WI38 (cell line): ENCODE results near the gene SYTL3.
"Not testable (repeated sequence)": the region's sequence is repeated elsewhere in the genome, so short reads cannot be mapped to it uniquely, and the experiment has no call there.

Experiments
- H3K4me3 ChIP-seq: 2 replicates; pipeline ENCODE4 v1.5.1; 2011; ENCODE audit warnings: low read depth, mild to moderate bottlenecking, control low read depth, low read length
- TF ChIP-seq, protein P1 (sequence below): IDR thresholded peaks from 2 replicates; pipeline ENCODE4 v1.5.1; 2012; ENCODE audit warnings: low read depth, mild to moderate bottlenecking, control low read depth, low read length

The SYTL3 gene, protein sequence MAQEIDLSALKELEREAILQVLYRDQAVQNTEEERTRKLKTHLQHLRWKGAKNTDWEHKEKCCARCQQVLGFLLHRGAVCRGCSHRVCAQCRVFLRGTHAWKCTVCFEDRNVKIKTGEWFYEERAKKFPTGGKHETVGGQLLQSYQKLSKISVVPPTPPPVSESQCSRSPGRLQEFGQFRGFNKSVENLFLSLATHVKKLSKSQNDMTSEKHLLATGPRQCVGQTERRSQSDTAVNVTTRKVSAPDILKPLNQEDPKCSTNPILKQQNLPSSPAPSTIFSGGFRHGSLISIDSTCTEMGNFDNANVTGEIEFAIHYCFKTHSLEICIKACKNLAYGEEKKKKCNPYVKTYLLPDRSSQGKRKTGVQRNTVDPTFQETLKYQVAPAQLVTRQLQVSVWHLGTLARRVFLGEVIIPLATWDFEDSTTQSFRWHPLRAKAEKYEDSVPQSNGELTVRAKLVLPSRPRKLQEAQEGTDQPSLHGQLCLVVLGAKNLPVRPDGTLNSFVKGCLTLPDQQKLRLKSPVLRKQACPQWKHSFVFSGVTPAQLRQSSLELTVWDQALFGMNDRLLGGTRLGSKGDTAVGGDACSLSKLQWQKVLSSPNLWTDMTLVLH

DNA sequence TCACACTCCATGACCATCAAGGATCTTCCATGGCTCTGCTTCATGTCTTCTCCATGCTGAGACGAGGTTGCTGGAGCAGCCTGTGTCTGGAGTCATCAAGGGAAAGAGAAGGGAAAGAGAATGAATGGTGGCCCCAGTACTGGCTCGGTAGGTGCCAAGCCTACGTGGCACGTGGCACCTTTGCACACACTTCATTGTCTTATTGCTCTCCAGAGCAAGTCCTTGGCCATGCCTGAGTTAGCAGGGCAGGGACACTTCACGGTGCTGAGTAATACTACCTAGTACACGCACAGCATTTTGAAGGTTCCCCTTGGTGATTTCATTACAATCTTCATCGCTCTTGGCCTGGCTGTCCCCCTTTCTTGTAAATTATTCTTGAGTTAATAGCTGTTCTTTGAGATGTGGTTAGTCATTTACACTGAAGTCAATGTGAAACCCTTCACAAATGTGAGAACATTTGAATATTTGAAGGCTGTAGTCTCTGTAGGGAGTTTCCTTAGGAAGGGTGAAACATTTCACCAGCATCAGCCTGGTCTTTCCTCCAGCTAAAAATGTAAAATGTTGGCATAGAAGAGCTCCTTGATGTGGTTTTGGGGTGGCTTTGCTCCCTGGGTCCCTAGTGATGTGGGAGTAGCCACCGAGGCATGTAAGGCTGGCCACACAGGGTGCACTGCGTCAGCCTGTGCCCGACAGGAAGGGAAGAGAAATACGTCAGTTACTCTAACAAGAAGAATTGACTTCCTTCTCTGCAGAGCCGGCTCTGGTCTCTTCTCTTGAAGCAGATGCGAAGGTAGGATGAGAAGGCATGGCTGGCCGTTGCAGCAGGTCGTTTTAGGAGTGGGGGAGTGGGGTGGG lies at the start of gene SYTL3:
TSS of gene SYTL3 (plus strand) at position 766 of the 855 bp plus-strand sequence. CDS start 13,215 bp downstream, outside the sequence.
- TF ChIP-seq, protein P1, sequence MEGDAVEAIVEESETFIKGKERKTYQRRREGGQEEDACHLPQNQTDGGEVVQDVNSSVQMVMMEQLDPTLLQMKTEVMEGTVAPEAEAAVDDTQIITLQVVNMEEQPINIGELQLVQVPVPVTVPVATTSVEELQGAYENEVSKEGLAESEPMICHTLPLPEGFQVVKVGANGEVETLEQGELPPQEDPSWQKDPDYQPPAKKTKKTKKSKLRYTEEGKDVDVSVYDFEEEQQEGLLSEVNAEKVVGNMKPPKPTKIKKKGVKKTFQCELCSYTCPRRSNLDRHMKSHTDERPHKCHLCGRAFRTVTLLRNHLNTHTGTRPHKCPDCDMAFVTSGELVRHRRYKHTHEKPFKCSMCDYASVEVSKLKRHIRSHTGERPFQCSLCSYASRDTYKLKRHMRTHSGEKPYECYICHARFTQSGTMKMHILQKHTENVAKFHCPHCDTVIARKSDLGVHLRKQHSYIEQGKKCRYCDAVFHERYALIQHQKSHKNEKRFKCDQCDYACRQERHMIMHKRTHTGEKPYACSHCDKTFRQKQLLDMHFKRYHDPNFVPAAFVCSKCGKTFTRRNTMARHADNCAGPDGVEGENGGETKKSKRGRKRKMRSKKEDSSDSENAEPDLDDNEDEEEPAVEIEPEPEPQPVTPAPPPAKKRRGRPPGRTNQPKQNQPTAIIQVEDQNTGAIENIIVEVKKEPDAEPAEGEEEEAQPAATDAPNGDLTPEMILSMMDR, result no peak
- no peak within 1 kb of the TSS for H3K4me3 ChIP-seq

DNA sequence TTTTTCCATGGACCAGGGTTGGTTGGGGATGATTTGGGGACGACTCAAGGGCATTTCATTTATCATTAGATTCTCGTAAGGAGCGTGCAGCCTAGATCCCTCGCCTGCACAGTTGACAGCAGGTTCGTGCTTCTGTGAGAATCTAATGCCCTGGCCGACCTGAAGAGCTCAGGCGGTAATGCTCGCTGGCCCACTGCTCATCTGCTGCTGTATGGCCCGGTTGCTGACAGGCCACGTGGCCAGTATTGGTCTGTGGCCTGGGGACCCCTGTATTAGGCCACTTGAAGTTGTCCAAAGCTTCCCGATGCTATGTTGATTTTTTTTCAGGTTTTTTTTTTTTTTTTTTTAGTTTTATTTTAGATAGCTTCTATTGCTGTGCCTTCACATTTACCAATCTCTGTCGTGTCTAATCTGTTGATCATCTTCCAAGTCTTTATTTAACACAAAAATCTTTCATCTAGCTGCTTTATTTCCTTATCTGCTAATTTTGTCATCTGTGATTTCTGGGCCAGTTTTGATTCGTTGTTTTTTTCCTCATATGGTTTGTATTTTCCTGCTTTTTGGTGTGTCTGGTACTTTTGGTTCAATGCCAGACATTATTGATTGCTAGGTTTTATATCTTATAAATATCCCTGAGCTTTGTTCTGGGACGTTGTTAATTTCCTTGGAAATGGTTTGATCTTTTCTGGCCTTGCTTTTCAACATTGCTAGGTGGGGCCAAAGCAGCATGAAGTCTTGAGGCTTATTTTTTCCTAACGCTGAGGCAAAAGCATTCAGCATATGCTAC lies 46.4 kb upstream of the SYTL3 start:
- TF ChIP-seq, protein P1, result no peak

DNA sequence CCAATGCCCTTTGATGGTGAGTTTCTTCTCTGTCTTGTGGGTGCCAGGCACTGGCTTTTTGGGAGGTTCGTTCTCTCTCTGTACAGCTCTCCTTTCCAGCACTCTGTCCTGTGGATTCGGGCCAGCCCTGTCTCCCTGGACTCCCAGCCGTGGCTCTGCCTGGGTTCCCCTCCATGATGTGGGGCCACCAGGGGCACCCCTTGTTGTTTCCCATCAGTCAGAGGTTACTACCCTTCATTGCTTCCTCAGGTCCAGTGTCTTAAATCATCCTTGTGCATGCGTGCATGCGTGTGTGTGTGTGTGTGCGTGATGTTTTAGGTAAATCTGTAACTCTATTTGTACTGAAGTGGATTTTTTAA lies 45.8 kb upstream of the SYTL3 start:
- TF ChIP-seq, protein P1, result no peak
- H3K4me3 ChIP-seq, result no peak overlapping the region

More for the DNA sequence above, 46.4 kb upstream of the SYTL3 start:
- H3K4me3 ChIP-seq, result no peak overlapping the region

DNA sequence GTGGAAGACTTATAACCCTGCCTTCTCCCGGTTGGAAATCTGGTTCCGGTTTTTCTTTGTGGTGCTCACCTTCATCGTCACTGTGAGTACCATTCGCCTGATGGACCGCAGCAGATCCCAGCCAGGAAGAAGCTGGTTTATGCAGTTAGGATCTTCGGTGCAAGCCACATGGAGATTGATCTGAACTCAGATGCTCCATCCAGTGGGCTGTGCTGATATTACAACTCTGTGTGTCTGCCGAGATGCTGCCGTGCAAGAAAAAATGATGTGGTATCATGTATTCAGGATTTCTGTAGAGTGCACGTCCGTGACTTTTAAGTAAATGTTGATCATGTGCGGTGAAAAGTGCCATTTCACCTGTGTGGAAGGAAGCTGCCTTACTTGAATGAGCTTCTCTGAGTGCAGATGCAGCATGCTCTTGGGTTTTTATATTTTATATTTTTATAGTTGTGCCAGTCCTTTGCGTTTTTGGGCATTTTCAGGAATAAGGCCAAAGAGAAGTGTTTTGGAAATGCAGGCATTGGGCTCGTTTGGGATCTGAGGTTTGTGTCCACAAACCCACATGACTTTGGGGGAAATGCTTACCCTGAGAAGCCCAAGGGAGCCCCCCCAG lies 44.5 kb upstream of the SYTL3 start:
- H3K4me3 ChIP-seq, result no peak overlapping the region
- TF ChIP-seq, protein P1, result peak; percentile 73

DNA sequence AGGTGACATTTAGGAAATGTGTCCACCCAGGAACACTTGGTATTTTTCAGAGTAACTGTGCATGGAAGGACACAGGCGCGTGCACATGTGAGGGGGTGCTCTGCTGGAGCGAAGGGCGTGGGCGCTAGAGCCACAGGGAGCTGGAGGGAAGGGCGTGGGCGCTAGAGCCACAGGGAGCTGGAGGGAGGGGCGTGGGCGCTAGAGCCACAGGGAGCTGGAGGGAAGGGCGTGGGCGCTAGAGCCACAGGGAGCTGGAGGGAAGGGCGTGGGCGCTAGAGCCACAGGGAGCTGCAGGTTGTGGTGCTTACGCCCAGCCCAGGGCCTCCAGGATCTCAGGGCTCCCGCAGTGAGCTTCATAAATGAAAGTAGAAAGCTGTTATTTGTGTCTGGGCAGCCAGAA lies 43.8 kb upstream of the SYTL3 start:
- not testable (repeated sequence) for H3K4me3 ChIP-seq

DNA sequence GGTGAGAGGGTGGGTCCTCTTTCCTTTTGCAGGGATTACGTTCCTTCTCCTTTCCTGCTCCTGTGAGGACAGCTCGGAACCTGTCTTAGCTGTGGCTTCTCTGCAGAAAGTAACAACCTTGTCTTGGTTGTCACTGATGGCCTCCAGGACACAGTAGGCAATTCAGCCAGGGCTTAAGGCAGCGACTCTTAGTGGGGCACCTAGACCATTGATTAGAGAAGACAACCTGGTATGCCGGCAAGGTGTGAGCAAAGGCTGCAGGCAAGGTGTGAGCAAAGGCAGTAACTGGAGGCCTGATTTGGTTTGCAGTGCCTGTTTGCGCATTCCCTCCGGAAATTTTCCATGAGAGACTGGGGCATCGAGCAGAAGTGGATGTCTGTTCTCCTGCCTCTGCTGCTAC lies 42.9 kb upstream of the SYTL3 start:
- TF ChIP-seq, protein P1, result no peak
- H3K4me3 ChIP-seq, result no peak overlapping the region
